ENCODE results near the gene MAEL.
"Not testable (repeated sequence)": the region's sequence is repeated elsewhere in the genome, so short reads cannot be mapped to it uniquely, and the experiment has no call there.

The MAEL gene

DNA sequence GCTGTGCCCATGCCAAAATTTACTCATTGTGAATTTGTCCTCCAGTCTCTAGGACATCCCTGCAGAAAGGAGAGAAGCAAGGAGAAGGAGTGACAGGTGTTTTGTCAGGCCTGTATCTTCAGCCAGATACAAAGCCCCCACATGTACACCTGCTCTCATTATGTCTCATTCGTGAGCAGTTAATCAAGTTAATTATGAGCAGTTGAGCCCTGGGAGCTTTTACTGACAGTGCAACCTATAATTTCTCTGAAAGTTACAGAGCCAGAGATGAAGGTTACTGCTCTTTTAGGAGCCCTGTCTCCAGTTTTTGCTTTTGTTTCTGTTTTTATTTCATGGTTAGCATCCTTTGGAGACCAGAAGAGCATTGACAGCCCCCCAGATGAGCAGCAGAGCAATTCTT lies 8.7 kb upstream of the MAEL start:
- DNase-seq: no peak

DNA sequence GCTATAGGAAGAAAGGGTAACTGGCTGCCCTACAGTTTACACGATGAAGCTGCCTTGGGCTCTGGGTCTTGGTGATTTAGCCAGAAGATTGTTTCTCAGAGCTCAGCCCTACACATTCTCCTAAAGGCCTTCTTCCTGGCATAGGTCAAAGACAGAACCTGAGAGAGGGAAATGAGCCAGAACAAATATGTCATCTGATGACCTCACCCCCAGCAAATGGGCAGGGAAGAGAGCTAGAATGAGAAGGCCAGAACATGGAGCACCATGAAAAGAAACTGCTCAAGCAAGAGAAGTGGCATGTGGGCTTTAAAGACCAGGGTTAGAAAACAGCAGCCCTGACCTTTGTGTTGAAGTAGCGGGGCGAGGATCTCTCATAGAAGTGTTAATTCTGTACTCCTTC lies 8.3 kb upstream of the MAEL start:
- DNase-seq: peak; percentile 24

DNA sequence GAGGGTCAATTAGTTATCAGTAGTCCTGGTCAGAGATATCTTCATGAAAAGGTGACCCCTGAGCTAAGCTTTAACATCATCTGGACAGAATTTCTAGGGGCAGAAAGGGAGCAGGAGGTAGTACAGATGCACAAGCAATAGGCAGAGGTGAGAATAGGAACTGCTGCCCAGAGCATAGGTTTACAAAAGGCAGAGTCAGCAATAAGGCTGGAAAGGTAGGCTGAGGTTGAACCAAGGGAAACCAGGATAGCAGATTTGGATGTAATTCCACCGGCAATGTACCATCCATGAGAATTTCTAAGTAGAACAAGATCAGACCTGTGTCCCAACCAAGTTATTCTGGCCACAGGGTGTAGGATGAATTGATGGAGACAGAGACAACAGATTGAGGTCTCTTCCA lies 7.5 kb upstream of the MAEL start:
- no peak for DNase-seq

DNA sequence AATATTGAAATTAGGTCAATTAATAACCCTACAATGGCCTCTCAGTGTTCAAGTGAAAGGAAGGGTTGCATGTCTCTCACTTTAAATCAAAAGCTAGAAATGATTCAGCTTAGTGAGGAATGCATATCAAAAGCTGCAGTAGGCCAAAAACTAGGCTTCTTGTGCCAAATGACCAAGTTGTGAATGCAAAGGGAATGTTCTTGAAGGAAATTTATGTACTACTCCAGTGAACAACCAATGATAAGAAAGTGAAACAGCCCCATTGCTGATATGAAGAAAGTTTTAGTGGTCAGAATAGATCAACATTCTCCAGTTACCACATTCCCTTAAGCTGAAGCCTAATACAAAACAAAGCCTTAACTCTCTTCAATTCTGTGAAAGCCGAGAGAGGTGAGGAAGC lies 10.0 kb downstream of the MAEL start:
- DNase-seq: no peak

DNA sequence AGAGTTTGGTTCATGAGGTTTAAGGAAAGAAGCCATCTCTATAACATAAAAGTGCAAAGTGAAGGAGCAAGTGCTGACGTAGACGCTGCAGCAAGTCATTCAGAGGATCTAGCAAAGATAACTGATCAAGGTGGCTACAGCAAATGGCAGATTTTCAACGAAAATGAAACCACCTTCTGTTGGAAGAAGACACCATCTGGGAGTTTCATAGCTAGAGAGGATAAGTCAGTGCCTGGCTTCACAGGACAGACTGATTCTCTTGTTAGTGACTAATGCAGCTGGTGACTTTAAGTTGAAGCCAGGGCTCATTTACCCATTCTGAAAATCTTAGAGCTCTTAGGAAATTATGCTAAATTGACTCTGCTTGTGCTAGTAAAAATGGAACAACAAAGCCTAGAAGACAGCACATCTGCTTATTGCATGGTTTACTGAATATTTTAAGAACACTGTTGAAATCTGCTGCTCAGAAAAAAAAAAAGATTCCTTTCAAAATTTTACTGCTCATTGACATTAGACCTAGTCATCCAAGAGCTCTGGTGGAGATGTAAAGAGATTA lies 10.5 kb downstream of the MAEL start:
- no peak for DNase-seq

DNA sequence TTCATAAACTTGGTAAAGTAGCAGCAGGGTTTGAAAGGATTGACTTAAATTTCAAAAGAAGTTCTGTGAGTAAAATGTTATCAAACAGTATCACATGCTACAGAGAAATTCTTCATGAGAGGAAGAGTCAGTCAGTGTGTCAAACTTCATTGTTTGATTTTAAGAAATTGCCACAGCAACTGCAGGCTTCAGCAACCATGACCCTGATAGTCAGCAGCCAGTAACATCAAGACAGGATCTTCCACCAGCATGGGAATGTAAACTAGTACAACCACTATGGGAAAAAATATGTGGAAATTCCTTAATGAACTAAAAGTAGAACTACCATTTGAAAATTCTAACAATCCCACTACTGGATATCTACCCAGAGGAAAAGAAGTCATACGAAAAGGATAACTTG lies 11.5 kb downstream of the MAEL start:
- DNase-seq: no peak

DNA sequence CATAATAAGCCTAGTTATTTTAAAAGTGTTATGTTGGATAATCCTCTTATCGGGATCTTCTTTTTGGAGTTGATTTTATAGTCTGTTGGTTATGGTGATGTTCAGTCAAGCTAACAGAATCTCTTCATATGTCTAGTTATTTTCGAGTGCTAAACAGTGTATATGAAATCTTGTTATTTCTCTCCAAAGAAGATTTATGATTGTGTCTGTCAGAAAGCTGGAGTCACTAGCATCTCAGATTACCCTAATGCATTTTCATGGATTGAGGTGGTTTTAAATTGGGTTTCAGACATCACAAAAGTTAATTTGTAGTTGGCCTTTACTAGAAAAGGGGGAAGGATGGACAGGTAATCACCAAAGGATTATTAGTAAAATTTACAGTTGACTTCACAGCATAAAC lies 13.3 kb downstream of the MAEL start:
- no peak for DNase-seq

DNA sequence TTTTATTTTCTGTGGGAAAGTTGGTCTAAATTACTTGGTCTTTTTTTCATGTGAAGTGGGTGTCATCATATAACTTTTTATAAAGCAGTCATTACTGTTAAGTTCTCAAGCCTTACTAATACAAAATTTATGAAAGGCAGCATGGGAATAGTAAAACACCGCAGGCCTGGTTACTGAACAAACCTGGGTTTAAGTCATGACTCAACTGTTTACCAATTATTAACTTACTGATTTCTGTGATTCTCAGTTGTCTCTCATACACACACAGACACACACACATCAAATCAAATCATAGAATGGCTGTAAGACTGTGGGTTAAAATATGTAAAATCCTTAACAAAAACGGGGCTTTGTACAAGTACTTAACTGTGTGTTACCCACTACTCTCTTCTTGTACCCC lies 14.6 kb downstream of the MAEL start:
- DNase-seq: no peak

DNA sequence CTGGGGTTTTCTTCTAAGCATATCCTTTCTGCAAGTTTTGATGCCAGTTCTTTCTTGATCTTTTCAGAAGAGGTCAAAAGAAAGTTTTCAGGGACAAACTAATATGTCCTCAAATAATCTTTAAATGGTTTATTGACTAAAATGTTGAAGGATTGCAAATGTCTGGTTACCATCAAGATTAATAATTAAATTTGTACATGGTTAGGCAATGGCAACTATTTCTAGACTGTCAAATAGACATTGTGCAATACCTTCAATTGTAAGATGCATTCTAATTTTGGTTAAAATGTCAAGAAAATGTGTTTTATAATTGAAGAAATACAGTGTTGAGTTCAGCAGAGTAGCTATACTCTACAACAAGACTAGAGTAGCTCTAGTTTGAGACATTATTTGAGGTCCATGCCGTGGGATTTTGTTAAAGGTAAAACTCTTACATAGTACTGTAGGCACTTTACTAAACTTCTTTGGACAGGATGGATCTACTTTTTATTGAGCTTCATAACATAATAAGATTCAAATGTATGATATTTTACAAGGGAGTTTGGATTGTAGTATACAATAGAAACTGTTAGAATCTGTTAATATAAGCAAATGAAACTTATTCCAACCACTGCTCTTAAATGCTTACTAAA lies 22.6 kb downstream of the MAEL start:
- no peak for DNase-seq

DNA sequence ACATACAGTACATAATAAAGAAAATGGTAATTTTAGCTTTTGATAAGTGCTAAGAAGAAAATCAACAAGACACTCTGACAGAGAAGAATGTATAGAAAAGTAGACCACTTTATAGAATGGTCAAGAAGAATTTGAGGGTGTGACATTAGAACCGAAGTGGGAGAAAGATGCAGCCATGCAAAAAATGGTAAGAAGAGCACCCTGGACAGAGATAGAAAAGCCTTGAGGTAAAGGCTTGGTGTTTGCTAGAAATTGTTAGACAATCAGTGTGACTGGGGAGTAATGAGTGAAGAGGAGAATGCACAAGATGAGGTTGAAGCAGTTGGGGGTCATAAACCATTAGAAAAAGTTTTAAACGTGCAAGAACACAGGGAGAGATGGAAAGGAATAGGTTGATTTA lies 23.5 kb downstream of the MAEL start:
- DNase-seq: no peak

DNA sequence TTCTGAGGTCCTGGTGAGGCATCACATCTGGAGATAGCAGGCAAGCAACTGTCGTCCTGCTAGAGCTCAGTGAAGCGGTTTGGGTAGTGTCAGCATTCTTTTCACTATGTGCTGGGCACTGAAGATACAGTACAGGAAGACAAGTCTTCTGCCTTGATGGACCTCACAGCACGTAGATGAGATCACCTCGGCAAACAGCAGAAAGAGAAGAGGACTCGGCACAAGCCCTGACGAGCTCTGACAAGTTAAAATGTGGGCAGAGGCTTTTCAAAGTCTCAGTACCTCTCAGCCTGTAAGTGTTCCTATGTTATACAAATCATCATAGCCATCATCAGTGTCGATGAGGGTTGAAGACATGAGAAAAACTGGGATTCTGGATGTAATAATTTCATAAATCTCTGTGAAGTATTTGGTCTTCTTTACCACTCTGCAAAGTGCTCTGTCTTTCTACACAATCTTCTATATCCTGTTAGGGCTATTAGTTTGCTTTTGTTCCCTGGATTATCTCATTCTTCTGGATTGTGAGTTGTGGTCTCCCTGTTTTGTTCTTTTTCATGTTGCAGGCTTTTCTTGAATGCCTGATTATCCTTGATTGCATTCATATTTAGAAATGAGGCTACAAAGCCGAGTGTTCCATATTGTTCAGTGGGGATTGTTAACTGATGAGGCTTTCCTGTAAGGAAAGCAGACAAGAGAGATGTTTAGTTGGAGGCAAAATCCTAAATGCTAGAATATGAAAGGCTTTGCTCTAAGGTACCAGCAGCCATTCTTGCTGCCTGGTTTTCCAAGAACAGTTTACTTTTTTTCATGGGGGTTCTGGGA lies 24.2 kb downstream of the MAEL start:
- peak; percentile 10 for DNase-seq

DNA sequence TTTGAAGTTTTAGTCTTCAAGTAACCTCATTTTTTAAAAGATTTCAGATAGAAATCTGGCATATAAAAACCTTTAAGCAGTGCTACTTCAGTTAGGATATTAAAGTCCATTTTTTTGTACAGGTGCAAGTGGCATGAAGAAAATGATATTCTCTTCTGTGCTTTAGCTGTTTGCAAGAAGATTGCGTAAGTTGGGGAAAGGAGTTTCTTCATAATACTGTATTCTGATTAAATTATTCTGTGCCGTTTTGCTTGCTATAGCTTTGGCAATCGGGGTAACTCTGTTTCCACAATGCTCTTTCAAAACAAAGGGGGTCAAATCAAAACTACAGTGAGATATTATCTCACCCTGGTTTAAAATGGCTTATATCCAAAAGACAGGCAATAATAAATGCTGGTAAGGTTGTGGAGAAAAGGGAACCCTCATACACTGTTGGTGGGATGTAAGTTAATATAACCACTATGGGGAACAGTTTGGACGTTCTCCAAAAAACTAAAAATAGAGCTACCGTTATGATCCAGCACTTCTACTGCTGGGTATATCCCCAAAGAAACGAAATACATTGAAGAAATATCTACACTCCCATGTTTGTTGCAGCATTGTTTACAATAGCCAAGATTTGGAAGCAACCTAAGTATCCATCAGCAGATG lies 27.1 kb downstream of the MAEL start:
- no peak for DNase-seq

DNA sequence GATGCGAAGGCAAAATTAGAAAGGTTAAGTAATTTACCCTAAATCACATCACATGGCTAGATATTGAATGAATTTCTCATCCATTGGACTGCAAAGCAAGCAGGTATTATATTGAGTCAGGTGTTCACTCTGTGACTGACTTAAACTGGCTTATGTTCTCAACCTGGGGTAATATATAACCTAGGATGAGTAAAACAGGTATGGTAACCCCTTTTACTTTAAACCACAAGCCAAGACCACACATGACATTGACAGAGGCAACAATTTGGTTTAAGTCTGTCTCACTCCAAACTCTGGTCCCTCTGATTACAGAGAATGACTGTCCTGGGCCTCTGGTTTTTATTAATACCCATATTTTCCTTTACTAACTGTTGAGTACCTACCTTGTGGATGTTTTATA lies 33.3 kb downstream of the MAEL start:
- DNase-seq: no peak

DNA sequence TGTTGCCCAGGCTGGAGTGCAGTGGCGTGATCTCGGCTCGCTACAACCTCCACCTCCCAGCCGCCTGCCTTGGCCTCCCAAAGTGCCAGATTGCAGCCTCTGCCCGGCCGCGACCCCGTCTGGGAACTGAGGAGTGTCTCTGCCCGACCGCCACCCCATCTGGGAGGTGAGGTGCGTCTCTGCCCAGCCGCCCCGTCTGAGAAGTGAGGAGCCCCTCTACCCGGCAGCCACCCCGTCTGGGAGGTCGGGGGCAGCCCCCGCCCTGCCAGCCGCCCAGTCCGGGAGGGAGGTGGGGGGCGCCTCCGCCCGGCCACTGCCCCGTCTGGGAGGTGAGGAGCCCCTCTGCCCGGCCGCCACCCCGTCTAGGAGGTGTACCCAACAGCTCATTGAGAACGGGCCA lies 40.5 kb downstream of the MAEL start:
- not testable (repeated sequence) for DNase-seq

DNA sequence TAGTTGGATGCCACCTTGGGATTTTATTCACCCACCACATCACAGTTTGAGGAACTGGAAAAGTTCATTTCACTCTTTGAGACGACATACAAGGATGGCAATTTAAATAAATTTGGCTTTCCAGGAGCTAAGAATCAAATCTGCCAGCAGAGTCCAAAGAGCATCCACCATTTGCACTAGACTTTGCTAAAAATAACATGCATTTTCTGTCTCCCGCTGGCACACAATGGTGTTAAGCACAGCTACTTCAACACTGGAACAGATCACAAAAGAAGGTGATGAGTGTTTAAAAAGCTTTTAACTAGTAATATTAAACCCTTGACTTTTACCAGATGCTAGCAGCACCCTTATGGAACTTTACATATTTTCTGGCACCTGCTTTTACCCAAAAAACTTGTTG lies 44.6 kb downstream of the MAEL start:
- DNase-seq: no peak

DNA sequence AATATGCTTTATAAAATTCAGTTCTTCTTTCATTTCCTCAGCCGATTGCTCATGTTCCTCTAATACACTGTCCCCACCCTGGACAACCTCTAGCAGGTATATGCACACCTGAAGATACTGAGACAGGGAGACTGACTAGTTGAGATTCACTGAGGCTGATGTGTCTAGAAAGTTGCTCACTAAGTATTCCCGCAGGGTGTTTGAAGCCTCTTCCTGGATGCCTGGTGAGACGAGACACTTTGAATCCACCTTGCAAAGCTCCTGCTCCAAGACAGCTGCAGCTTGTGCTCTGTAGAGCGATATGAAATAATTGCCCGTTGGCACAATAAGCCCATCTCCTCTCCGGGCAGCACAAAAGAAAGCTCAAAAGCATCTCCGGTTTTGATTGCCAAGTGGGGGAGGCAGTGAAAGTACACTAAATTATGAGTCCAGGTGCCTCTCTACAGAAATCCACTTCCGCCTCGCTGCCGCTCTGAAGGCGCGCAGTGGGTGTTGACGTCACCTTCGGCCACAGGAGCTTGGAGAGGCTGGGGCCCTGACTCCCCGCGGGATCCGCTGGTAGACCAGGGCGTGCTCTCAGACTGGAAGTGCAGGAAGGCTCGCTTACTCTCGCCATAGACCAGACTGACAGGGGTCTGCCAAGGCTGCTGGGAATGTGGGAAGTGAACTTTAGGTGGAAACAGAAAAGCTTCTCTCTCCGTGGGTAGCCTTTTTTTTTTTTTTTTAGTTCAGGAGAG lies 54.8 kb downstream of the MAEL start:
- peak; percentile 81 for DNase-seq

DNA sequence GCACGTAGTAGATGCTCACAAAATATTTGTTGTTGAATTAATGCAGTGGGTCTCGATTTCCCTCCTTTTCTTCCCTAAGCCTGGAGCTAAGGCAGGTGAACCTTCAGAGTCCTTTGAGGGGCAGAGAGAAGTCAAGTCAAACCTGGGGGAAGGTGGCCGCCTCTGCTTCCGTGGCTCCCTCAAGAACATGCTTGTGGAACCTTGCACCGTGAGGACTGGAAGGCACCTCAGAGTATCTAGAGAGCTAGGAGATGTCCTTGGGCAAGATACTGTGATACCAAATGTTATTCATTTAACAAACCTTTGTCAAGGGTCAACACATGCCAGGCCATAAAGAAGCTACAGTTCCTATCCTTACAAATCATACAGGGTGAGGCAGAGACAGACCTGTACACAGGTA lies 62.8 kb downstream of the MAEL start:
- DNase-seq: no peak

DNA sequence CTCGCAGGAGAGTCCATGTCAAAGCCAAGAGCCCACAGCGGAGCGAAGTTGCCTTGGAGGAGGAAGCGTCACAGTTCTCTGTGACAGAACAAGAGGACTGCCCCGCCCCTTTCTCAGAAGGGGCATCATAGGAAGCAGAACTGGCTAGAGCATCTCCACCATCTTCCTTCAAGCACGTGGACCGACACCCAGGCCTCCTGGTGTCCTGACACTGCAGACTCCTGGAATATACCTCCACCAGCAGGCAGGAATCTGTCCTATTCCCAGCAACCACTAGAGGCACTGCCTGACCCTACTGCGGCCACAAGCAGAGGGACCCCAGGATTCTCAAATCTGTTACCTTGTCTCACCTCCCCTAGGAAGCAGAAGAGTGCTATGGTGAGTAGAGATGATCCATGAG lies 63.3 kb downstream of the MAEL start:
- DNase-seq: no peak

DNA sequence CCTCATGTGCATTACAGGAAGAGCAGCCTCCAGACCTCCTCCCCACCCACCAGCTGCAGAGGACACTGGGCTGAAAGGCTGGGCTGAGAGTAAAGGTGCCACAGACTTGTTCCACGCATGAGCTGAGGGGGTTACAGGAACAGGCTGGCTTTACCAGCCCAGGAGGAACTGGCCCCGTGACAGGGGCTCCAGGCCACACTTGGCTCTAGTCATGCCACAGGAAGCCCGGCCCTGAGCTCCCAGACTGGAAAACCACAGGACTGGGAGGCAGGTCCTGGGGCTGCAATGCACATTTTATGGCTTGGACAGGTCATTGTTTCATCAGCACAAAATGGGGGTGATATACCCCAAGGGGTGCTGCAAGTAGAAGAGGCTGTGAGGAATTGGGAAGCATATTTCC lies 65.5 kb downstream of the MAEL start:
- DNase-seq: no peak

DNA sequence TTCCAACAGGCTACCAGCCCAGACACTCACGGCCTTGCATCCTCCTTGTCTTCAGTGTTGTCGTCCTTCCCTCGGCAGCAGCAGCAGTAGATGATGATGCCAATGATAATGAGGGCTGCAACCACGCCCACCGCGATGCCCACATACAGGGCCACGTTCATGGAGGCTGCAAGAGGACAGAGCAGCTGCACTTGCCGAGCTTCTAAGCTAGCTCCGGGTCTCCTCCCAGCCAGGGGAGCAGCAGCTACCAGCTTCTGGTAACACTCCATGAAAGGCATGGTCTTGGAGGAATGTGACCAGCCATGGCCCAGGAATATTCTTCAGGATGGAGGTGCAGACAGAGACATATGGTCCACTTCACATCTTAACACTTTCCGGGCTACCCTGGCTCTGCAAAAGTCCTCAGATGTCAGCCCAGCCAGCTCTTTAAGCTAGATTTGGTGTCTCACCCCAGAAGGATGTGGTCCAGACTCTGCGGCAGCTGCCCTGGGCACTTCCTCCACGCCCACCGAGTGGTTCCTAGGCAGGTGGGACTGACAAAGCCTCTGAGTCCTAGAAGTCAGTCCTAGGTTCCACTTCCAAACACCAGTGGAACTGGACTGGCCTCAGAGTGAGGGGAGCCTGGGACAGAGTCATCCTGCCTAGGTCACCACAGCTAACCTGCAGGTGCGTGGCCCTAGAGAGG lies 66.0 kb downstream of the MAEL start:
- DNase-seq: no peak

DNA sequence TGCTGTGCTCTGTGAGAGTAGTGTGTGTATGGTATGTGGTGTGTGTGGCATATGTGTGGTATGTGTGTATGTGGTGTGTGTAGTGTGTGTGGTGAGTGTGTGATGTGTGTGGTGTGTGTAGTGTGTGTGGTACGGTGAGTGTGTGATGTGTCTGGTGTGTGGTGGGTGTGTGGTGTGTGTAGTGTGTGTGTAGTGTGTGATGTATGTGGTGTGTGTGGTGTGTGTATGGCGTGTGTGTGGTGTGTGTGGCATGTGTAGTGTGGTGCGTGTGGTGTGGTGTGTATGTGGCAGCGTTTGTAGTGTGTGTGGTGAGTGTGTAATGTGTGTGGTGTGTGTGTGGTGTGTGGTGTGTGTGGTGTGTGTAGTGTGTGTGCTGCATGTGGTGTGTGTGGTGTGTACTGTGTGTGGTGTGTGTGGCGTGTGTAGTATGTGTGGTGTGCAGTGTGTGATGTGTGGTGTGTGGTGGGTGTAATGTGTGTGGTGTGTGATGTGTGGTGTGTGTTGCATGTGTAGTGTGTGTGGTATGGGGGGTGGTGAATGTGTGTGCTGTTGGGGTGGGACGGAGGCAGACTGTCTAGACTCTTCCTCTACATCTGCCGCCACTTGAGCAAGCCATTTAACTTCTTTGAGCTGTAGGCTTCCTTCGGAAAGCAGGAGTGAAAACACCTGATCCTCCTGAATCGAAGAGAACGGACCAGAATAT lies 67.6 kb downstream of the MAEL start:
- DNase-seq: peak; percentile 73

DNA sequence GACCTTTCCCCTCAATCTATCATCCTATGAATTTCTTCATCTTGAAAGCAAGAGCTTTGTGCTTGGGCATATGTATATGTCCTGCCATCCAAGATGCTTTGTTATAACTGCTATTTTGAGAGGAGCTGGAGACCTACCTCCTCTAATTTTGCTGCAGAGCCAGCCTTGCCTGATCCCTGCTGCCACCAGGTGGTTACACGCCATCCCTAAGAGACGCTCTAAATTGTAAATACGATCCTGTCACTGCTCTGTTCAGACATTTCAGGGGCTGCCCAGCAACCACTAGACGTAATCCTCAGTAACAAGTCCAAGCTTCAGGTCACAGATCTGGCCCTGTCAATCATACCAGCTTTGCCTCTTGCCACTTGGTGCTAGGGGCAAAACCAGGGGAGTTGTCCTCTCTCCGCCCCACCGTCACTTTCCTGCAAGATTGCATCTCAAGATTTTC lies 68.2 kb downstream of the MAEL start:
- peak; percentile 80 for DNase-seq
